Ectodermal cell (in vitro differentiated cells): Measurements from ENCODE around the gene AURKAIP1. TPM values are rescaled to one million over a fixed set of nuclear protein-coding genes. Genes with fewer than 3 reads are reported as not detected.

ENCODE experiments used
- H3K27ac ChIP-seq: 2 replicates; pipeline ENCODE4 v1.7.0; 2013; ENCODE audit warnings: mild to moderate bottlenecking, low read depth, low read length; ENCODE audit not compliant: insufficient read depth, poor library complexity, severe bottlenecking
- H3K27me3 ChIP-seq: 2 replicates; pipeline ENCODE4 v1.7.0; 2013; ENCODE audit warnings: mild to moderate bottlenecking, low read length; ENCODE audit not compliant: insufficient read depth, control insufficient read depth, poor library complexity, severe bottlenecking
- H3K36me3 ChIP-seq: one replicate; pipeline ENCODE4 v1.7.0; 2013; ENCODE audit warnings: low read length; ENCODE audit not compliant: control insufficient read depth, insufficient read depth
- H3K4me1 ChIP-seq: one replicate; pipeline ENCODE4 v1.7.0; 2013; ENCODE audit warnings: low read length; ENCODE audit not compliant: control insufficient read depth, insufficient read depth
- H3K4me3 ChIP-seq: 2 replicates; pipeline ENCODE4 v1.7.0; 2013; ENCODE audit warnings: low read depth, low read length, control low read depth; ENCODE audit not compliant: insufficient read depth
- H3K9me3 ChIP-seq: 2 replicates; pipeline ENCODE4 v1.7.0; 2013; ENCODE audit warnings: mild to moderate bottlenecking, low read length, moderate library complexity; ENCODE audit not compliant: control insufficient read depth
- WGBS, 2 experiments: methylation state at CpG; one replicate each; pipeline ENCODE4 v1.1.7; 2013; ENCODE audit warnings: missing lambda C conversion rate in 2 of 2; 5-methylcytosine and 5-hydroxymethylcytosine counted together
- polyA plus RNA-seq, 4 experiments: library from polyadenylated mRNA; stranded (reverse); fragments of 50-300 nt; gene quantifications; one replicate each; pipeline ENCODE4 v1.2.3, GENCODE V29; 2013

Gene AURKAIP1
- 114 TPM for polyA plus RNA-seq (2013, experiment 1 of 4)
- 101 TPM for polyA plus RNA-seq (2013, experiment 2 of 4)
- polyA plus RNA-seq (2013, experiment 3 of 4): 91.8 TPM
- polyA plus RNA-seq (2013, experiment 4 of 4): 91.1 TPM

DNA sequence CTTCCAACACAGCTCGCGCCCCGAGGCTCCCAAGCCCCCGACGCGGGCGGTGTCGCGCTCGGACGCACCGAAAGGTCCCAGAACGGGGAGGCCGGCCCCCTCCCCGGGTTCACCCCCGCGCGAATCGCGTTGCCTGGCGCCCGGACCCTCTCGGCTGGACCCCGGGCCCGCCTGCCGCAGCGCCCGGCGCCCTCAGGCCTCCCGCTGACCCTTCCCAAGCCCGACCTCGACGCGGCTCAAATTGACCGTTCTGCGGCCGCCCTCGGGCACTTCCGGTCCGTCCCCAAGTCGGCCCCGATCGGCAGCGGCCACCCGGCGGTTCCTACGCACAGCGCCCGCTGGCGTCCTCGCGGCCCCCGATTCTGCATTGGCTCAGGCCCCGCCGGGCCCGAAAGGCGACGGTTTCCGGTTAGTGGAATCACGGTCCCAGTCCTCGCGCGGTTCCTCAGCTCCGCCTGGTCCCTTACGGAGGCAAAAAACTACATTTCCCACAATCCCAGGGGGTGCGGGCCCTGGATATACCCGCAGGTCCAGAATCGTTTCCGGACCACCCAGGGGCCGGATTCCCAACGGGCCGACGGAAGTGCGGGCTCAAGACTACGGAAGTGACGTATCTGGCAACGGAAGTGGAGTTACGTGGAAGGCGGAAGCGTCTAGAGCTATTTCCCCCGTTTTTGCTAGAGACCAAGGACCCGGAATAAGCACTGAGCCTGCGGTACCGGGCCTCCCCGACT is at the start of gene AURKAIP1:
Gene AURKAIP1 (minus strand): TSS at position 279 of the 734 bp plus-strand sequence. CDS start 451 bp downstream, outside the sequence.
- Histone ChIP-seq H3K36me3 (peaks cover 4% of the 10 kb centered on the region), H3K9me3 (no peaks in the 10 kb centered on the region), H3K27ac (peak within 1 kb of the TSS; percentile 80), H3K4me1 (peaks cover 5% of the 10 kb centered on the region), H3K27me3 (no peaks in the 10 kb centered on the region), H3K4me3 (peak within 1 kb of the TSS; percentile 98)
- WGBS, 2 experiments: 0% methylated on average over 85 of the region's 85 CpGs

DNA sequence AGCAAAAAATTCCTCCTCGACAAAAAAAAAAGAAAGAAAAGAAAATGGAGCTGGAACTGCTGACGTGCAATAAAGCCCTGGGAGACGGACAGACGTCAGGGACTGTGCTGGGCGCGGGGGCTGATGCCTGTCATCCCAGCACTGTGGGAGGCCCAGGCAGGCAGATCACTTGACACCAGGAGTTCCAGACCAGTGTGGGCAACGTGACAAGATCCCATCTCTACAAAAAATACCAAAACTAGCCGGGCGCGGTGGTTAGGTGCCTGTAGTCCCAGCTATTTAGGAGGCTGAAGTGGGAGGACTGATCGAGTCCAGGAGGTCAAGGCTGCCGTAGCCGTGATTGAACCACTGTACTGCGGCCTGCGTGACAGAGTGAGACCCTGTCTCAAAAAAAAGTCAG is 49.7 kb upstream of the AURKAIP1 start:
- WGBS, 2 experiments: 92 to 95% methylated on average over 15 of the region's 15 CpGs
- H3K27me3 ChIP-seq: no peaks in the 10 kb centered on the region
- peaks cover 36% of the 10 kb centered on the region for H3K4me1 ChIP-seq
- no peak overlapping the region for H3K4me3 ChIP-seq
- H3K36me3 ChIP-seq: no peaks in the 10 kb centered on the region
- H3K27ac ChIP-seq: no peak overlapping the region
- no peaks in the 10 kb centered on the region for H3K9me3 ChIP-seq

DNA sequence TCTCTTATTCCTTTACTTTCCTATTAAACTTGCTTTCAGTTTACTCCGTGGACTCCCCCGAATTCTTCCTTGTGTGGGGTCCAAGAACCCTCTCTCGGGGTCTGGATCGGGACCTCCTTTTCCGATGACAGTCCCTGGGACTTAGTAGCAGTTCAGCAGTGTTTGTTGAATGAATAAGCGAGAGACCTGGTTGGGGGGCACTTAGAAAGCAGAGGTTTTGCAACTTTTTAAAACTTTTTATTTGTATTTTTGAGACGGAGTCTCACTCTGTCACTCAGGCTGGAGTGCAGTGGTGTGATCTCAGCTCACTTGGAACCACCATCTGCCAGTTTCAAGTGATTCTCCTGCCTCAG is 48.2 kb upstream of the AURKAIP1 start:
- 95 to 96% methylated on average over 7 of the region's 7 CpGs for WGBS, 2 experiments
- Histone ChIP-seq H3K36me3 (no peaks in the 10 kb centered on the region), H3K4me1 (peaks cover 36% of the 10 kb centered on the region), H3K27me3 (no peaks in the 10 kb centered on the region), H3K27ac (no peak overlapping the region), H3K9me3 (no peaks in the 10 kb centered on the region), H3K4me3 (no peak overlapping the region)

DNA sequence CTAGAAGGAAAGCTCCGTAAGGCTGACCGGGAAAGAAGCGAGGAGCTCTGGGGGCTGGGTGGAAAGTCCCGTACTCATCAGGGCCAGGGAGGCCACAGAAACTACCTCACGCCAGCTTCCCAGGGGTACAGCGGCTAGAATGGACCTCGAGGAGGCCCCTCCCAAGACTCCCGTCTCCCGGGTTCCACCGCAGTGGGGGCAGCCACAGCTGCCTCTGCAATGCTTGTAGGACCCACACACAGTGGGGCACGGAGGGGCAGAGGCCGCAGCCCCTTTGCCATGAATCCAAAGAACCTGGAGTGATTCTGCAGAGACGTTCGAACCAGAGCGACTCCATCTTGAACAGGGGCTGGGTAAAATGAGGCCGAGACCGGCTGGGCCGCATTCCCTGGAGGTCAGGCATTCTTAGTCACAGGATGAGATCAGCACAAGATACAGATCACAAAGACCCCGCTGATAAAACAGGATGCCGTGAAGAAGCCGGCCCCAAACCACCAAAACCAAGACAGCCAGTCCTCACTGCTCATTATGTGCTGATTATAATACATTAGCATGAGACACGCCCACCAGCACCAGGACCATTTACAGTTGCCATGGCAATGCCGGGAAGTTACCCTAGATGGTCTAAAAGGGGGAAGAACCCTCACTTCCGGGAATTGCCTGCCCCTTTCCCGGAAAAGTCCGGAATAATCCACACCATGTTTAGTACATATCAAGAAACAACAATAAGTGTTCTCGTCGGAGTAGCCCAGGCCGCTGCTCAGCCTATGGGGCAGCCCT is 47.6 kb upstream of the AURKAIP1 start:
- Histone ChIP-seq H3K9me3 (no peaks in the 10 kb centered on the region), H3K27ac (no peak overlapping the region), H3K27me3 (no peaks in the 10 kb centered on the region), H3K4me1 (peaks cover 36% of the 10 kb centered on the region), H3K4me3 (no peak overlapping the region), H3K36me3 (no peaks in the 10 kb centered on the region)
- 84 to 86% methylated on average over 29 of the region's 29 CpGs for WGBS, 2 experiments

DNA sequence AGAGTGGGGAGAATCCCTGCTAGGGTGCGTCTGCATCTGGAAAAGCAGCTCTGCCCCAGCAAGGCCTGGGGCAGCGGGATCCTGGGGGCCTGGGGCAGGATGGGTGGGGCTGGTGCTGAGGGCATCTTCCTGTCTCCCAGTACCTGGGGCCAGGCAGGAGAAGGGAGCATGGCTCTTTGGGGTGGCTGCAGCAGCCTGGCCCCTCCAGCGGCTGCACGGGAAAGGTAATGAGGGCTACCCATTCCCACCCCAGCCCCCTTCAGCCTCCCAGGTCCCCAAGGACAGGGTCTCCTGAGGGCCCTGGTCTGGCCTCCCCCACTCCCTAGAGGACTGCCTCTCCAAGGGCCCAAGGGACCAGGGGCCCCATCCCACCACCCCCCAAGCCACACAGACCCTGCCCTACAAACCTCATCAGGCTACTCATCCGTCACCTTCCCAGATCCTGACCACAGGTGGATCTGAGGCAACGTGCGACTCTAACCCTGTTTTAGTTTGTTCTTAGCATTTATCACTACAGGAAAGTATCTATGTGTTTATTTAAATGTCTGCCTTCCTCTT is 47.0 kb upstream of the AURKAIP1 start:
- H3K4me3 ChIP-seq: no peak overlapping the region
- no peaks in the 10 kb centered on the region for H3K9me3 ChIP-seq
- no peaks in the 10 kb centered on the region for H3K36me3 ChIP-seq
- no peaks in the 10 kb centered on the region for H3K27me3 ChIP-seq
- H3K4me1 ChIP-seq: peaks cover 40% of the 10 kb centered on the region
- 91 to 95% methylated on average over 5 to 7 of the region's 7 CpGs for WGBS, 2 experiments
- no peak overlapping the region for H3K27ac ChIP-seq

DNA sequence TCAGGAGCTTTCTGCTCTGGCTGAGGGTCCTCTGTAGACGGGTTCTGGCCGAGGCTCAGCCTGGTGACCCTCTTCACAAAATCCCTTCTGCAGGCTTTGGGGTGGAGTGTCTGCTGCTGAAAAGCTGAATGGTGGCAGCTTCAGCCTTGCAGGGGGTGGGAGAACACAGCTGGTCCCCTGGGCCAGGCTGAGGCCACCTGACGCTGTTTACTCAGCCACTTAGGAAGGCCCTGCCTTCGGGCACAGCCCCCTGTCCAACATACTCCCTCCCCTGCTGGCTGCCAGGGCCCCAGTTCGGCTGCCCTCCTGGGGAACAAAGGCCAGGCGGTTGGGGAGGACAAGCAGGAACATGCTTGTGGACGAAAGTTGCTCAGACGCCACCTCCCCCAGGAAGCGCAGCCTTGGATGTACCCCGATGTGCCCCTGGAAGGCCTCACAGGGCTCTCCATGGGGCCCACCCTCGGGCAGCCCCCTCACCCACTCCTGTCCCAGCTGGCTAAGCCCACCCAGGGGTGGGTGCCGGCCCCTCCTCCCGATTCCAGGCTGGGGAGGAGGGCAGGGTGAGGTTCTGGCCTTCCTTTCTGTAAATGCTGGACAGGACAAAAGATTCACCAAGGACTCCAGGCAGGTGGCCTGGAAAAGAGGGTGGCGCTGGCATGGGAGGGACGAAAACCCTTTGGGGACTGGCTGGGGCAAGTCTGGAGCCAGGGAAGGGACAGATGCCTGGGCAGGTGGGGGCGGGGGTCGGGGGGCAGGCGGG is 46.3 kb upstream of the AURKAIP1 start, which contains the start of gene ANKRD65:
Gene ANKRD65 (minus strand): TSS at position 130 of the 760 bp plus-strand sequence. CDS start 271 bp downstream, outside the sequence.
- Histone ChIP-seq H3K27ac (no peak within 1 kb of the TSS), H3K27me3 (no peaks in the 10 kb centered on the region)

DNA sequence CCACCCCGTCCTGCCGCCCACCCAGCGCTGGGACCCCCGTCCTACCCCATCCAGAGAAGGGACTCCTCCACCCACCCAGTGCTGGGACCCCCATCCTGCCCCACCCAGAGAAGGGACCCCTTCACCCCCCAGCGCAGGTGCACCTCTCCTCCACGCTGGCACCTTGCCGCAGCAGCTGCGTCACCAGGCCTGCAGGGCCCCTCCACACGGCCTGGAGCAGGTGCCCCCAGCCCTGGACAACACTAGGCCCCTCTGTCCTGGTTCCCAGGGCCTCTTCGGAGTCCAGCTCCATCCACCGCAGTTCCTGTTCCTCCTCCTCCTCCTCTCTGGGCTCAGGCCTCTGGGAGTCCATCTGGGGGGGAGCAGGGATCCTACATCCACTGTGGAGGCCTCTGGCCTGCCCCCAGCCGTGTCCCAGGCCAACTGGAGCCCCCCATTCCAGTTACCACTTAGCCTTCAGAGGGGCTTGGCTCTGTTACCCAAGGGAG is 45.7 kb upstream of the AURKAIP1 start:
- Histone ChIP-seq H3K9me3 (no peaks in the 10 kb centered on the region), H3K4me3 (no peak overlapping the region), H3K36me3 (no peaks in the 10 kb centered on the region), H3K27ac (no peak overlapping the region), H3K27me3 (no peaks in the 10 kb centered on the region), H3K4me1 (peaks cover 32% of the 10 kb centered on the region)
- WGBS, 2 experiments: 87 to 90% methylated on average over 11 to 12 of the region's 12 CpGs

More for the DNA sequence above, 46.3 kb upstream of the AURKAIP1 start, which contains the start of gene ANKRD65:
- H3K36me3 ChIP-seq: no peaks in the 10 kb centered on the region
- H3K4me1 ChIP-seq: peaks cover 35% of the 10 kb centered on the region
- no peaks in the 10 kb centered on the region for H3K9me3 ChIP-seq
- no peak within 1 kb of the TSS for H3K4me3 ChIP-seq
- WGBS, 2 experiments: 72 to 74% methylated on average over 18 of the region's 18 CpGs

DNA sequence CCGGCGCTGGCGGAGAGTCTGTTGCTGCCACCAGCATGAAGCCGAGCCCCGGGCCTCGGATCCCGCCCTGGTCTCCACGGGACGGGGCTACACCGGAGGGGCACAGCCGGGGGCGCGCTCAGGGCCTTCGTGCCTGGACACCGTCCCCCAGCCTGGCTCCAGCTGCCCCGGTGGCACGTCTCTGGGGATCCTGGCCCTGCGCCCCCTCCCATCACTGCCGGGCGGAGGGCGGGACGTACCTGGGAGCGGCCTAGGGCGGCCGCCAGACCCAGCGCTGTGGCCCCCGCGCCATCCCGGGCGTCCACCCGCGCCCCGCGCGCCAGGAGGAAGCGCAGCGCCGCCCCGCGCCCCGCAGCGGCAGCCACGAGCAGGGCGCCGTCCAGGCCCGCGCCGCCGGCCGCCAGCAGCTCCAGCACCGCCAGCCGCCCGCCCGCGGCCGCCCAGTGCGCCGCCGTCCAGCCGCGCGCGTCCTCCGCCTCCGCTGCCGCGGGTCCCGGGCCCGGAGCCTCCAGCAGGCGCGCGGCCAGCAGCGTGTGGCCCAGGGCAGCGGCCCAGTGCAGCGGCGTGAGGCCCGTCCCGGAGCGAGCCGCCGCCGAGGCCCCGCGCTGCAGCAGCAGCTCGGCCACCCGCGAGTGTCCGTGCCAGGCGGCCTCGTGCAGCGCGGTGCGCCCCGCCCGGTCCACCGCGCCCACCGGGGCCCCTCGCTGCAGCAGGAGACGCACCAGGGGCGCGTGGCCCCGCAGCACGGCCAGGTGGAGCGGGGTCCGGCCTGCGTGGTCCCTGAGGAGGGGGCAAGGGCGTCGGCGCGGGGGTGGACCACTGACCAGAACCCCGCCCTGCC is 45.0 kb upstream of the AURKAIP1 start:
- Histone ChIP-seq H3K27ac (no peak overlapping the region), H3K4me3 (no peak overlapping the region), H3K36me3 (no peaks in the 10 kb centered on the region), H3K4me1 (peaks cover 31% of the 10 kb centered on the region), H3K9me3 (no peaks in the 10 kb centered on the region), H3K27me3 (no peaks in the 10 kb centered on the region)
- 76% methylated on average over 112 of the region's 112 CpGs for WGBS, 2 experiments

DNA sequence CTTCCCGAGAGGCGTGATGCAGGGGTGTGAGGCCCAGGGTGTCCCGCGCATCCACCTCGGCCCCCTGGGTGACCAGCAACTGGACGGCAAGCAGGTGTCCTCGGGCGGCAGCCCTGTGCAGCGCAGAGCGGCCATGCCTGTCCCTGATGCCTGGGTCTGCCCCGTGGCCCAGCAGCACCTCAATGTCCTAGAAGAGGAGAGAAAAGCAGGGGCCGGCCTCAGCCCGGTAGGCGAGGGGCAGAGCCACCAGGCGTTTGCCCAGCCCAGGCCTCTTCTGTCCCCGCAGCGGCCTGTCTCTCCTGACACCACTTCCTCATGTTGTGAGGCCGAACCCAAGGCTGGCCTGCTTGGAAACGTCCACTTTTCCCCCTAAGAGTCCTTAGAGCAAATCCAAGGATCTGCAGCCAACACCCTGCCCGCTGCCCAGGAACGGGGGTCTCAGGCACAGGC is 44.4 kb upstream of the AURKAIP1 start:
- Histone ChIP-seq H3K9me3 (no peaks in the 10 kb centered on the region), H3K4me1 (peaks cover 31% of the 10 kb centered on the region), H3K4me3 (no peak overlapping the region), H3K36me3 (no peaks in the 10 kb centered on the region), H3K27ac (no peak overlapping the region), H3K27me3 (no peaks in the 10 kb centered on the region)
- WGBS, 2 experiments: 94% methylated on average over 21 of the region's 21 CpGs
